ENCODE results near the gene GADD45GIP1. TPM values are rescaled to one million over a fixed set of nuclear protein-coding genes. Genes with fewer than 3 reads are reported as not detected.

GADD45GIP1 gene
- total RNA-seq, 2 donors from 2014 or later: 29.9 to 58.7 TPM

DNA sequence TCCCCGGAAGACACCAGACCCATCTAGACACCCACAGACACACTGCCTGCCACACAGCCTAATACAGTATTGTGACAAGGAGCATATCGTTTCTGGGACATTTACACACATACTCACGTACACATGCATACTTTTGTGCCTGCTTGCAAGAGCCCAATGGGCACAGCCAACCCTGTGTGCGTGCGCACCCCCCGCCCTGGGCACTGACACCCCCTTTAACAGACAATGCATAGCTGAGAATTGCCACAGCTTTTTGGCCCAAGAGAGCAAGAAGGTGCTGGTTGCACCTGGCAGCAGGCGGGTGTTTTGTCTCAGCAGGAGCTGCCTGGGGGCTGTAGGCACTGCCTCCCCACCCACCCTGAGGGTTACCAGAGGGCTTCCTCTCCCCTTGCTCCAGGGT, 36.5 kb upstream of the GADD45GIP1 start:
- 48% methylated on average over 7 of the region's 7 CpGs for WGBS
- intact Hi-C loops (cut with DNase I): no loop called here
- DNase-seq (ENCODE audit: low spot score): no peak
- Histone ChIP-seq H3K36me3 (no peaks in the 10 kb centered on the region), H3K4me1 (replicated peaks) (peaks cover 3% of the 10 kb centered on the region), H3K4me3 (no peak overlapping the region), H3K27ac (peak overlapping the region in 1 of 2 donors; percentile 30), H3K27me3 (replicated peaks; ENCODE audit: insufficient read depth) (no peaks in the 10 kb centered on the region), H3K9me3 (no peaks in the 10 kb centered on the region)
- TF ChIP-seq POLR2AphosphoS5 (IDR thresholded peaks at IDR 0.05): no peak
- TF ChIP-seq, protein P1, sequence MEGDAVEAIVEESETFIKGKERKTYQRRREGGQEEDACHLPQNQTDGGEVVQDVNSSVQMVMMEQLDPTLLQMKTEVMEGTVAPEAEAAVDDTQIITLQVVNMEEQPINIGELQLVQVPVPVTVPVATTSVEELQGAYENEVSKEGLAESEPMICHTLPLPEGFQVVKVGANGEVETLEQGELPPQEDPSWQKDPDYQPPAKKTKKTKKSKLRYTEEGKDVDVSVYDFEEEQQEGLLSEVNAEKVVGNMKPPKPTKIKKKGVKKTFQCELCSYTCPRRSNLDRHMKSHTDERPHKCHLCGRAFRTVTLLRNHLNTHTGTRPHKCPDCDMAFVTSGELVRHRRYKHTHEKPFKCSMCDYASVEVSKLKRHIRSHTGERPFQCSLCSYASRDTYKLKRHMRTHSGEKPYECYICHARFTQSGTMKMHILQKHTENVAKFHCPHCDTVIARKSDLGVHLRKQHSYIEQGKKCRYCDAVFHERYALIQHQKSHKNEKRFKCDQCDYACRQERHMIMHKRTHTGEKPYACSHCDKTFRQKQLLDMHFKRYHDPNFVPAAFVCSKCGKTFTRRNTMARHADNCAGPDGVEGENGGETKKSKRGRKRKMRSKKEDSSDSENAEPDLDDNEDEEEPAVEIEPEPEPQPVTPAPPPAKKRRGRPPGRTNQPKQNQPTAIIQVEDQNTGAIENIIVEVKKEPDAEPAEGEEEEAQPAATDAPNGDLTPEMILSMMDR (IDR thresholded peaks at IDR 0.05): no peak
- no peak for TF ChIP-seq POLR2A (IDR thresholded peaks at IDR 0.05)

DNA sequence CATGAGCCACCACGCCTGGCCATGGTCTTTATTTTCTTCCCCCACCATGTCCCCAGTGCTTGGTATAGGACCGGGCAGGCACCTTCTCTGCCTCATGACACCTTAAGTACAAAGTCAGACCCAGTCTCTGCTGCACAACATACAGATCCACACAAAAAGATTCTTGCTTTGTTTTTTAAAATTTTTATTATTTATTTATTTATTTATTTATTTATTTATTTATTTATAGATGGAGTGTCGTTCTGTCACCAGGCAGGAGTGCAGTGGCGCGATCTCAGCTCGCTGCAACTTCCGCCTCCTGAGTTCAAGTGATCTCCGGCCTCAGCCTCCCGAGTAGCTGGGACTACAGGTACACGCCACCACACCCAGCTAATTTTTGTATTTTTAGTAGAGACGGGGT, 35.7 kb upstream of the GADD45GIP1 start:
- TF ChIP-seq, protein P1 (IDR thresholded peaks at IDR 0.05): no peak
- TF ChIP-seq POLR2A (IDR thresholded peaks at IDR 0.05): no peak
- TF ChIP-seq POLR2AphosphoS5 (IDR thresholded peaks at IDR 0.05): no peak
- Histone ChIP-seq H3K36me3 (no peaks in the 10 kb centered on the region), H3K4me3 (no peak overlapping the region), H3K27me3 (replicated peaks; ENCODE audit: insufficient read depth) (no peaks in the 10 kb centered on the region), H3K27ac (peak overlapping the region in 1 of 2 donors; percentile 8), H3K9me3 (no peaks in the 10 kb centered on the region), H3K4me1 (replicated peaks) (no peaks in the 10 kb centered on the region)
- 95% methylated on average over 11 of the region's 11 CpGs for WGBS
- DNase-seq (ENCODE audit: low spot score): no peak
- intact Hi-C loops (cut with DNase I): no loop called here

DNA sequence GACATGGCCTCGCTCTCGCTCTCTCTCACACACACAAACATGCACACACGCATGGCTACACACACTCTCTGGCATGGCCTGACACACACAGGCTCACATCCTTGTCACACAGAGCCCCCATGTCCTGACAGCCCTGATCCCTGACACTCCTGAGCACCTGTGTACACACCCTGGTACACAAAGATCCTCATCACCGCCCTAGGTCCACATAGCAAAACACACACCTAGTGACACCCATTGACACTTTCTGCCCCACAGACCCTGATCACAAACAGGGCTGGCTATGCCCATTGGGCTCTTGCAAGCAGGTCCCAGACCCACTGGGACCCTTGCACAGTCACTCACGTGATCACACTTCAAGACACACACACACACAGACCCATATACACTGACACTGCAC, 34.3 kb upstream of the GADD45GIP1 start:
- Histone ChIP-seq H3K9me3 (no peaks in the 10 kb centered on the region), H3K27me3 (replicated peaks; ENCODE audit: insufficient read depth) (no peaks in the 10 kb centered on the region), H3K27ac (peak overlapping the region in 1 of 2 donors; percentile 34), H3K4me1 (replicated peaks) (no peaks in the 10 kb centered on the region), H3K4me3 (no peak overlapping the region), H3K36me3 (no peaks in the 10 kb centered on the region)
- DNase-seq (ENCODE audit: low spot score): no peak
- 85% methylated on average over 5 of the region's 5 CpGs for WGBS
- TF ChIP-seq POLR2AphosphoS5 (IDR thresholded peaks at IDR 0.05) (peak; percentile 74), POLR2A (IDR thresholded peaks at IDR 0.05) (no peak)
- intact Hi-C loops (cut with DNase I): no loop called here

DNA sequence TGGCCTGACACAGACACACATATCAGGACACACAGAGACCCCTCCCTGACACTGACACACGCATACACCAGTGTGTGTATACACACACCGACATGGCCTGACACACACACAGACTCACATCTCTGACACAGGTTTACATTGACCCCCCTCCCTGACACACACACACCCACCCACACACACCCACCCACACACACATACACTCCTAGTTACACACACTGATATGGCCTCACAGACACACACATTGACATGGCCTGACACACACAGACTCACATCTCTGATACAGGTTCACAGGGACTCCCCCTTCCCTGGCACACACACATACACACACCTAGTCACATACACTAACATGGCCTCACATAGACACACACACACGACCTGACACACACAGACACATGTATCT, 33.8 kb upstream of the GADD45GIP1 start:
- no peak for TF ChIP-seq POLR2A (IDR thresholded peaks at IDR 0.05)
- TF ChIP-seq, protein P1 (IDR thresholded peaks at IDR 0.05): no peak
- no peak for TF ChIP-seq POLR2AphosphoS5 (IDR thresholded peaks at IDR 0.05)
- Histone ChIP-seq H3K27me3 (replicated peaks; ENCODE audit: insufficient read depth) (no peaks in the 10 kb centered on the region), H3K27ac (peak overlapping the region in 1 of 2 donors; percentile 34), H3K4me1 (replicated peaks) (no peaks in the 10 kb centered on the region), H3K36me3 (no peaks in the 10 kb centered on the region), H3K9me3 (no peaks in the 10 kb centered on the region), H3K4me3 (no peak overlapping the region)
- DNase-seq (ENCODE audit: low spot score): no peak
- WGBS: 87% methylated on average over 3 of the region's 3 CpGs
- intact Hi-C loops (cut with DNase I): no loop called here

DNA sequence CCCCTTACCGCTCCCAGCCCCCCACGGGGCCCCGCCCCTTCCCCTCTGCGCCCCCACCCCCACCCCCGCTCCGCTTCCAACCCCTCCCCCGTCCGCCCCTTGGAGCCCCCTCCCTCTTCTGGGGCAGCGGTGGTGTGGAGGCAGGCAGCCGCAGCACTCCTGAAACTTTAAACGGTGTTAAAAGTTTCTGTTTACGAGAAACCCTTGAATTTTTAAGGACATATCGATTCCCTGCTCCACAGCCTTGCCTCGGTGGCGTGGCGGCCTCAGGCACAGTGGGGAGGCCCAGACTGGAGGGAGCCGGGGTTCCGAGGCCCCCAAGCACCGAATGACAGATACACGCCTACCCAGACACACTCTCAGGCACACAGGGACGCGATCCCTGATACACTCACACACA, 33.4 kb upstream of the GADD45GIP1 start:
- Histone ChIP-seq H3K4me1 (replicated peaks) (no peaks in the 10 kb centered on the region), H3K27ac (no peak overlapping the region), H3K27me3 (replicated peaks; ENCODE audit: insufficient read depth) (no peaks in the 10 kb centered on the region), H3K36me3 (no peaks in the 10 kb centered on the region), H3K9me3 (no peaks in the 10 kb centered on the region), H3K4me3 (no peak overlapping the region)
- DNase-seq (ENCODE audit: low spot score): no peak
- intact Hi-C loops (cut with DNase I): no loop called here
- WGBS: 43% methylated on average over 22 of the region's 22 CpGs
- TF ChIP-seq, protein P1 (IDR thresholded peaks at IDR 0.05): no peak
- no peak for TF ChIP-seq POLR2AphosphoS5 (IDR thresholded peaks at IDR 0.05)
- TF ChIP-seq POLR2A (IDR thresholded peaks at IDR 0.05): no peak
